ENCODE results near the gene TIPRL. TPM values are rescaled to one million over a fixed set of nuclear protein-coding genes. Genes with fewer than 3 reads are reported as not detected.

The TIPRL gene
- total and polyA plus RNA-seq, 8 donors: 26.2 to 56.1 (median 51.5) TPM

- Histone ChIP-seq H3K4me1 (peaks cover 10 to 23% of the 10 kb centered on the region in 2 donors), H3K9me3 (no peaks in the 10 kb centered on the region), H3K27me3 (peaks cover 0 to 34% of the 10 kb centered on the region in 2 donors), H3K27ac (peak overlapping the region in 1 of 2 donors; percentile 22), H3K4me3 (peak overlapping the region; percentile 73 to 82), H3K36me3 (no peaks in the 10 kb centered on the region)
- DNase-seq (no peak), ATAC-seq (peak; percentile 19)
- intact Hi-C loops (cut with DNase I): no loop called here
- no peak for TF ChIP-seq CTCF (IDR thresholded peaks at IDR 0.05)
Measured at GRCh38 chr1:168135116-168135920, 43.4 kb upstream of the TIPRL start.

GRCh38 chr1:168135921-168136708, 42.6 kb upstream of the TIPRL start:
- TF ChIP-seq CTCF (IDR thresholded peaks at IDR 0.05): no peak
- ATAC-seq: peak; percentile 72
- peak; percentile 25 to 76 (median 36) for DNase-seq
- intact Hi-C loops (cut with DNase I): no loop called here
- H3K27ac ChIP-seq: peak overlapping the region; percentile 22 to 28
- H3K36me3 ChIP-seq: no peaks in the 10 kb centered on the region
- peak overlapping the region; percentile 73 to 82 for H3K4me3 ChIP-seq
- peaks cover 10 to 23% of the 10 kb centered on the region in 2 donors for H3K4me1 ChIP-seq
- peaks cover 0 to 34% of the 10 kb centered on the region in 2 donors for H3K27me3 ChIP-seq
- H3K9me3 ChIP-seq: no peaks in the 10 kb centered on the region

GRCh38 chr1:168136709-168137514, 41.9 kb upstream of the TIPRL start, which contains the start of gene GPR161:
GPR161 (minus strand) TSS chr1:168136930; CDS start chr1:168104850, 32,080 bp downstream.
- peaks cover 10 to 23% of the 10 kb centered on the region in 2 donors for H3K4me1 ChIP-seq
- peak; percentile 50 to 88 (median 64) for DNase-seq
- no peaks in the 10 kb centered on the region for H3K9me3 ChIP-seq
- peak; percentile 52 for ATAC-seq
- no peaks in the 10 kb centered on the region for H3K36me3 ChIP-seq
- no peak for TF ChIP-seq CTCF (IDR thresholded peaks at IDR 0.05)
- peaks cover 0 to 34% of the 10 kb centered on the region in 2 donors for H3K27me3 ChIP-seq
- H3K27ac ChIP-seq: peak within 1 kb of the TSS; percentile 68 to 74
- intact Hi-C loops (cut with DNase I): no loop called here
- H3K4me3 ChIP-seq: peak within 1 kb of the TSS; percentile 73 to 82

GRCh38 chr1:168137515-168137821, 41.3 kb upstream of the TIPRL start:
- no peak for TF ChIP-seq CTCF (IDR thresholded peaks at IDR 0.05)

More at GRCh38 chr1:168137515-168137821, 41.3 kb upstream of the TIPRL start:
- Histone ChIP-seq H3K9me3 (no peaks in the 10 kb centered on the region), H3K36me3 (no peaks in the 10 kb centered on the region), H3K27me3 (peaks cover 0 to 34% of the 10 kb centered on the region in 2 donors), H3K4me3 (peak overlapping the region; percentile 73 to 82), H3K27ac (peak overlapping the region; percentile 68 to 74), H3K4me1 (peaks cover 10 to 23% of the 10 kb centered on the region in 2 donors)
- ATAC-seq (no peak), DNase-seq (no peak)
- intact Hi-C loops (cut with DNase I): no loop called here

All from left lung (tissue), 10 donors.